HCT116 (cell line): ENCODE data around the gene DHDH.
A peak's percentile ranks its signal among the peaks of the same experiment; 100 is the strongest.

Experiments
- CTCF ChIP-seq, 3 experiments: fragments of 200-600 bp in 1 of 3; sonication (generic) in 1 of 3; IDR thresholded peaks in 2 of 3; conservative IDR thresholded peaks in 1 of 3; 2 replicates each; pipeline ENCODE4 v1.5.1; 2012 to 2017; ENCODE audit warnings: low read depth in 2 of 3, low read length in 2 of 3, antibody characterized with exemption in 1 of 3, borderline replicate concordance in 1 of 3, control low read depth in 1 of 3, mild to moderate bottlenecking in 1 of 3, mixed read lengths in 1 of 3, mixed run types in 1 of 3, moderate library complexity in 1 of 3; ENCODE audit not compliant: insufficient read depth in 1 of 3
- EZH2 ChIP-seq: fragments of 200-600 bp; sonication (generic); IDR thresholded peaks from 2 replicates; pipeline ENCODE4 v1.6.1; 2017; ENCODE audit warnings: antibody characterized with exemption, mixed run types
- JUND ChIP-seq: IDR thresholded peaks from 2 replicates; pipeline ENCODE4 v1.6.1; 2012
- POLR2A ChIP-seq: IDR thresholded peaks from 2 replicates; pipeline ENCODE4 v1.7.0; 2011; ENCODE audit warnings: borderline replicate concordance; ENCODE audit not compliant: insufficient read depth, insufficient read length; ENCODE audit errors: extremely low read depth
- POLR2AphosphoS5 ChIP-seq: IDR thresholded peaks from 2 replicates; pipeline ENCODE4 v1.6.1; 2011; ENCODE audit warnings: mild to moderate bottlenecking, low read depth, low read length, moderate library complexity
- RAD21 ChIP-seq: IDR thresholded peaks from 2 replicates; pipeline ENCODE4 v1.6.1; 2012; ENCODE audit warnings: low read depth, mild to moderate bottlenecking
- ZNF274 ChIP-seq: fragments of 200-500 bp; sonication (Bioruptor generic); IDR thresholded peaks from 2 replicates; pipeline ENCODE4 v1.6.1; 2014; ENCODE audit warnings: mild to moderate bottlenecking, low read depth, low read length, inconsistent platforms
- TF ChIP-seq, protein P1 (sequence below): IDR thresholded peaks from 2 replicates; pipeline ENCODE4 v1.6.1; 2012
- TF ChIP-seq, protein P2 (sequence below): IDR thresholded peaks from 2 replicates; pipeline ENCODE4 v1.6.1; 2011; ENCODE audit warnings: mild to moderate bottlenecking, low read length, moderate library complexity; ENCODE audit not compliant: insufficient replicate concordance; ENCODE audit errors: extremely low read depth

GRCh38 chr19:48987323-48987722 lies 53.8 kb downstream of the DHDH start:
- TF ChIP-seq POLR2AphosphoS5 (no peak), POLR2A (no peak), CTCF (IDR thresholded peaks at IDR 0.05 in 2 of 3, conservative IDR thresholded peaks at IDR 0.05 in 1 of 3; ENCODE audit: borderline replicate concordance in 1 of 3, insufficient read depth in 1 of 3, low read depth in 2 of 3, low read length in 2 of 3) (peak in 1 of 3 experiments; percentile 19; a peak in 1 of 6 replicates), EZH2 (no peak), ZNF274 (no peak), JUND (no peak), RAD21 (no peak)
- TF ChIP-seq, protein P1, sequence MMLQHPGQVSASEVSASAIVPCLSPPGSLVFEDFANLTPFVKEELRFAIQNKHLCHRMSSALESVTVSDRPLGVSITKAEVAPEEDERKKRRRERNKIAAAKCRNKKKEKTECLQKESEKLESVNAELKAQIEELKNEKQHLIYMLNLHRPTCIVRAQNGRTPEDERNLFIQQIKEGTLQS, result no peak
- TF ChIP-seq, protein P2, sequence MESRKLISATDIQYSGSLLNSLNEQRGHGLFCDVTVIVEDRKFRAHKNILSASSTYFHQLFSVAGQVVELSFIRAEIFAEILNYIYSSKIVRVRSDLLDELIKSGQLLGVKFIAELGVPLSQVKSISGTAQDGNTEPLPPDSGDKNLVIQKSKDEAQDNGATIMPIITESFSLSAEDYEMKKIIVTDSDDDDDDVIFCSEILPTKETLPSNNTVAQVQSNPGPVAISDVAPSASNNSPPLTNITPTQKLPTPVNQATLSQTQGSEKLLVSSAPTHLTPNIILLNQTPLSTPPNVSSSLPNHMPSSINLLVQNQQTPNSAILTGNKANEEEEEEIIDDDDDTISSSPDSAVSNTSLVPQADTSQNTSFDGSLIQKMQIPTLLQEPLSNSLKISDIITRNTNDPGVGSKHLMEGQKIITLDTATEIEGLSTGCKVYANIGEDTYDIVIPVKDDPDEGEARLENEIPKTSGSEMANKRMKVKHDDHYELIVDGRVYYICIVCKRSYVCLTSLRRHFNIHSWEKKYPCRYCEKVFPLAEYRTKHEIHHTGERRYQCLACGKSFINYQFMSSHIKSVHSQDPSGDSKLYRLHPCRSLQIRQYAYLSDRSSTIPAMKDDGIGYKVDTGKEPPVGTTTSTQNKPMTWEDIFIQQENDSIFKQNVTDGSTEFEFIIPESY, result no peak
